IMR-90 (cell line): Measurements from ENCODE around the gene VPS35L. TPM values are rescaled to one million over a fixed set of nuclear protein-coding genes. Genes with fewer than 3 reads are reported as not detected.

Source experiments
- ATAC-seq: fragments of 200-7000 bp; cut with Tn5 transposase; 2 replicates; pipeline ENCODE4 v1.9.1; 2020; ENCODE audit warnings: low read depth, mild to moderate bottlenecking, moderate library complexity
- BruUV-seq: library from RNA; stranded (reverse); fragments of 400-500 nt; replicated peaks from 2 replicates; lab custom pipeline; 2021; lab: Mats Ljungman, UMichigan
- CTCF ChIA-PET: fragments of 300-600 bp; formaldehyde crosslinking; extraction: SDS; loops from one replicate; lab custom pipeline; 2021; ENCODE audit warnings: antibody characterized with exemption; lab: Yijun Ruan, JAX
- POLR2A ChIA-PET: fragments of 300-600 bp; sonication (Branson Sonifier 250); formaldehyde crosslinking; loops from one replicate; lab custom pipeline; 2022; ENCODE audit warnings: antibody characterized with exemption; ENCODE audit not compliant: unreplicated experiment; lab: Charles Lee
- DNase-seq: peaks from one replicate; pipeline ENCODE4 v3.0.0; 2013
- H2AFZ ChIP-seq: replicated peaks from 2 replicates; pipeline ENCODE3; 2013; ENCODE audit warnings: low read length, mild to moderate bottlenecking; ENCODE audit not compliant: poor library complexity
- H2AK5ac ChIP-seq: 2 replicates; pipeline ENCODE4 v1.6.1; 2013; ENCODE audit warnings: low read depth, low read length, inconsistent platforms
- H2AK9ac ChIP-seq: replicated peaks from 2 replicates; pipeline ENCODE3; 2013; ENCODE audit warnings: mild to moderate bottlenecking, low read depth, low read length, moderate library complexity; ENCODE audit not compliant: poor library complexity
- H2BK120ac ChIP-seq: 2 replicates; pipeline ENCODE4 v1.6.1; 2013; ENCODE audit warnings: low read depth, low read length, inconsistent platforms
- H2BK15ac ChIP-seq: 3 replicates; pipeline ENCODE4 v1.6.1; 2013; ENCODE audit warnings: low read depth, low read length, inconsistent platforms
- H2BK20ac ChIP-seq: 2 replicates; pipeline ENCODE4 v1.6.1; 2013; ENCODE audit warnings: low read depth, mild to moderate bottlenecking, inconsistent platforms, low read length, moderate library complexity
- H2BK5ac ChIP-seq: 2 replicates; pipeline ENCODE4 v1.6.1; 2013; ENCODE audit warnings: mild to moderate bottlenecking, low read depth, low read length, inconsistent platforms; ENCODE audit not compliant: poor library complexity, severe bottlenecking
- H3K14ac ChIP-seq: replicated peaks from 2 replicates; pipeline ENCODE4 v1.6.1; 2013; ENCODE audit warnings: low read depth, low read length, inconsistent platforms
- H3K18ac ChIP-seq: 2 replicates; pipeline ENCODE4 v1.6.1; 2013; ENCODE audit warnings: low read depth, low read length, control low read depth
- H3K23ac ChIP-seq: 2 replicates; pipeline ENCODE4 v1.6.1; 2013; ENCODE audit warnings: low read depth, low read length, inconsistent platforms
- H3K27ac ChIP-seq: 2 replicates; pipeline ENCODE4 v1.5.1; 2013; ENCODE audit warnings: mild to moderate bottlenecking, control low read depth, low read length; ENCODE audit not compliant: insufficient read depth
- H3K27me3 ChIP-seq: 2 replicates; pipeline ENCODE4 v1.6.1; 2013; ENCODE audit warnings: low read length; ENCODE audit not compliant: control insufficient read depth, insufficient read depth
- H3K36me3 ChIP-seq: 2 replicates; pipeline ENCODE4 v1.6.1; 2013; ENCODE audit warnings: low read length, mixed read lengths; ENCODE audit not compliant: control insufficient read depth, insufficient read depth
- H3K4ac ChIP-seq: 2 replicates; pipeline ENCODE4 v1.6.1; 2013; ENCODE audit warnings: low read depth, low read length, inconsistent platforms
- H3K4me1 ChIP-seq: 2 replicates; pipeline ENCODE4 v1.6.1; 2013; ENCODE audit warnings: low read length, mixed read lengths; ENCODE audit not compliant: control insufficient read depth, insufficient read depth
- H3K4me2 ChIP-seq: 2 replicates; pipeline ENCODE4 v1.6.1; 2013; ENCODE audit warnings: low read depth, mild to moderate bottlenecking, control low read depth, low read length, moderate library complexity
- H3K4me3 ChIP-seq: 2 replicates; pipeline ENCODE4 v1.5.1; 2013; ENCODE audit warnings: low read depth, mild to moderate bottlenecking, control low read depth, low read length, moderate library complexity; ENCODE audit not compliant: insufficient read depth
- H3K56ac ChIP-seq: 2 replicates; pipeline ENCODE4 v1.6.1; 2013; ENCODE audit warnings: low read length, inconsistent platforms; ENCODE audit not compliant: insufficient read depth; ENCODE audit errors: extremely low read depth
- H3K79me1 ChIP-seq, 2 experiments: 2 replicates each; pipeline ENCODE4 v1.6.1; 2013; ENCODE audit warnings: low read length in 2 of 2, inconsistent platforms in 1 of 2, low read depth in 1 of 2
- H3K9ac ChIP-seq: 2 replicates; pipeline ENCODE4 v1.6.1; 2013; ENCODE audit warnings: low read depth, low read length, control low read depth
- H3K9me1 ChIP-seq: 2 replicates; pipeline ENCODE4 v1.6.1; 2013; ENCODE audit warnings: low read length, inconsistent platforms; ENCODE audit not compliant: insufficient read depth
- H3K9me3 ChIP-seq: 2 replicates; pipeline ENCODE4 v1.6.1; 2013; ENCODE audit warnings: low read length; ENCODE audit not compliant: control insufficient read depth, insufficient read depth
- H4K20me1 ChIP-seq: 2 replicates; pipeline ENCODE4 v1.6.1; 2013; ENCODE audit warnings: low read length, inconsistent platforms; ENCODE audit not compliant: insufficient read depth
- H4K5ac ChIP-seq: 2 replicates; pipeline ENCODE4 v1.6.1; 2013; ENCODE audit warnings: mild to moderate bottlenecking, low read depth, low read length, control low read depth
- H4K8ac ChIP-seq, 2 experiments: 2 replicates each; pipeline ENCODE4 v1.6.1; 2013; ENCODE audit warnings: low read depth in 2 of 2, low read length in 2 of 2, control low read depth in 1 of 2, inconsistent platforms in 1 of 2
- H4K91ac ChIP-seq: 2 replicates; pipeline ENCODE4 v1.6.1; 2013; ENCODE audit warnings: low read depth, low read length, inconsistent platforms; ENCODE audit not compliant: insufficient read depth
- MAFK ChIP-seq: IDR thresholded peaks from 2 replicates; pipeline ENCODE4 v1.6.1; 2012; ENCODE audit warnings: low read depth, low read length, improper control_type of control experiment
- MXI1 ChIP-seq: IDR thresholded peaks from 2 replicates; pipeline ENCODE4 v1.6.1; 2012; ENCODE audit warnings: low read depth, mild to moderate bottlenecking, low read length, moderate library complexity, borderline replicate concordance
- NFE2L2 ChIP-seq: fragments of 150-350 bp; IDR thresholded peaks from 2 replicates; pipeline ENCODE4 v1.6.1; 2016; ENCODE audit warnings: low read depth, mild to moderate bottlenecking, low read length
- POLR2A ChIP-seq: IDR thresholded peaks from 2 replicates; pipeline ENCODE4 v1.6.1; 2012; ENCODE audit warnings: mild to moderate bottlenecking, low read depth, low read length
- SMC3 ChIP-seq: fragments of 150-350 bp; IDR thresholded peaks from 2 replicates; pipeline ENCODE4 v1.6.1; 2016; ENCODE audit warnings: low read depth, mild to moderate bottlenecking, antibody characterized with exemption, low read length, moderate library complexity
- WGBS, 2 experiments: methylation state at CpG; one replicate each; pipeline versions ENCODE4 v1.1.5 to v1.1.7; 2013; ENCODE audit warnings: missing lambda C conversion rate in 2 of 2; ENCODE audit not compliant: insufficient read length in 1 of 2; ENCODE audit errors: extremely low coverage in 2 of 2; 5-methylcytosine and 5-hydroxymethylcytosine counted together
- dilution Hi-C: fragments of 300-500 bp; cut with HindIII; formaldehyde crosslinking; loops from one replicate; pipeline ENCODE4 v1.14.3; 2018; ENCODE audit warnings: low sequenced_read_pairs; ENCODE audit not compliant: unreplicated experiment
- in situ Hi-C: fragments of 300-500 bp; cut with MboI; formaldehyde crosslinking; loops from 3 replicates; pipeline ENCODE4 v1.14.3; 2019; ENCODE audit warnings: low sequenced_read_pairs, inconsistent platforms, mixed read lengths
- intact Hi-C: fragments of 100-400 bp; cut with micrococcal nuclease; formaldehyde crosslinking; loops from 2 replicates; pipeline ENCODE4 v1.10.0; 2022
- polyA plus RNA-seq, 3 experiments: library from polyadenylated mRNA; depleted of rRNA; stranded (reverse); fragments of >200 nt; gene quantifications; 2 replicates each; pipeline ENCODE4 v1.2.3, GENCODE V29; 2012; ENCODE audit warnings: low replicate concordance in 1 of 3
- total RNA-seq: library from RNA; depleted of rRNA; stranded (reverse); fragments of >200 nt; gene quantifications from 2 replicates; pipeline ENCODE4 v1.2.3, GENCODE V29; 2012

The VPS35L gene
- total and polyA plus RNA-seq, 2 of the 4 experiments (the other 2 are of a cell fraction) = 28.0 to 40.1 TPM

- dilution Hi-C loops = no loop called here
- CTCF ChIA-PET = no interaction called here
- Histone ChIP-seq H3K18ac (no peak overlapping the region), H3K23ac (no peak overlapping the region), H3K9ac (no peak overlapping the region), H3K56ac (no peak overlapping the region), H2BK15ac (no peak overlapping the region), H3K4me2 (no peak overlapping the region), H4K20me1 (no peaks in the 10 kb centered on the region), H3K79me1 (peaks cover 0 to 11% of the 10 kb centered on the region in 2 experiments; a peak in 1 of 4 replicates), H3K27me3 (no peaks in the 10 kb centered on the region), H3K4me3 (no peak overlapping the region), H3K14ac (no peak overlapping the region), H4K5ac (no peak overlapping the region), H2AK9ac (peak overlapping the region; percentile 57), H4K8ac (no peak overlapping the region), H3K9me1 (peaks cover 10% of the 10 kb centered on the region; the same call in 1 of the 2 replicates), H3K27ac (no peak overlapping the region), H2BK120ac (no peak overlapping the region), H3K9me3 (no peaks in the 10 kb centered on the region), H3K4me1 (peaks cover 3% of the 10 kb centered on the region), H3K4ac (no peak overlapping the region), H2AK5ac (no peak overlapping the region; the same call in 1 of the 2 replicates), H2BK5ac (no peak overlapping the region), H2AFZ (peak overlapping the region; percentile 24), H3K36me3 (peaks cover 31% of the 10 kb centered on the region), H2BK20ac (no peak overlapping the region), H4K91ac (no peak overlapping the region)
- in situ Hi-C loops = no loop called here
- TF ChIP-seq MXI1 = no peak
- TF ChIP-seq NFE2L2 = no peak
- no peak for TF ChIP-seq POLR2A
- TF ChIP-seq MAFK = no peak
- no peak for TF ChIP-seq SMC3
- peak; percentile 17 for DNase-seq
- no TSS peak for BruUV-seq
- intact Hi-C loops = no loop called here
- POLR2A ChIA-PET = no interaction called here
- ATAC-seq = no peak
- 88% methylated on average over 9 of the region's 14 CpGs; no CpG with 5 or more reads in 1 of the 2 experiments for WGBS, 2 experiments
Measured at GRCh38 chr16:19691161-19691711, 135.7 kb downstream of the VPS35L start.
